ENCODE measurements around the gene HRK. TPM values are rescaled to one million over a fixed set of nuclear protein-coding genes. Genes with fewer than 3 reads are reported as not detected.

The HRK gene
- total and polyA plus RNA-seq, 10 of the 15 experiments (the other 5 are each of a cell fraction or from before 2014, with no cell fraction given), result not detected

GRCh38 chr12:116843085-116843484, 38.2 kb downstream of the HRK start:
- POLR2A ChIA-PET, result no interaction called here
- no peaks in the 10 kb centered on the region for H4K20me1 ChIP-seq (ENCODE audit: control insufficient read depth, insufficient read depth)
- 85% methylated on average over 6 of the region's 6 CpGs for WGBS (ENCODE audit: insufficient coverage, insufficient replicate concordance, low lambda C conversion rate, missing lambda C conversion rate)
- H3K9me3 ChIP-seq (replicated peaks; ENCODE audit: control insufficient read depth, insufficient read depth, low read length), result no peaks in the 10 kb centered on the region
- intact Hi-C loops (cut with micrococcal nuclease; ENCODE audit: unreplicated experiment) (no loop called here), in situ Hi-C loops (cut with MboI) (no loop called here)
- SMC1A ChIA-PET (ENCODE audit: uncharacterized antibody, unreplicated experiment), result no interaction called here
- H3K4me2 ChIP-seq (ENCODE audit: control insufficient read depth, insufficient read depth), result no peak overlapping the region
- no peaks in the 10 kb centered on the region for H3K79me2 ChIP-seq (ENCODE audit: control insufficient read depth, insufficient read depth, low read length)
- no TSS peak for BruUV-seq (replicated peaks)
- H3K27me3 ChIP-seq (replicated peaks in 1 of 2; ENCODE audit: control insufficient read depth in 2 of 2, insufficient read depth in 2 of 2, low read length in 1 of 2), result no peaks in the 10 kb centered on the region
- ATAC-seq (no peak), FAIRE-seq (no peak), DNase-seq (ENCODE audit: low read depth, low spot score) (no peak)
- no peak for TF ChIP-seq ZBTB4 (CRISPR knock-in tag; IDR thresholded peaks at IDR 0.05)
- no peak for TF ChIP-seq ZNF384 (IDR thresholded peaks at IDR 0.05; ENCODE audit: borderline replicate concordance, low read depth, low read length)
- no peak for TF ChIP-seq SP1 (IDR thresholded peaks at IDR 0.05; ENCODE audit: low read depth, low read length)
- TF ChIP-seq STAT1 (conservative IDR thresholded peaks at IDR 0.05), result no peak
- no peak for TF ChIP-seq NFXL1 (IDR thresholded peaks at IDR 0.05; ENCODE audit: borderline replicate concordance)
- no peak for TF ChIP-seq ZNF274 (IDR thresholded peaks at IDR 0.05; ENCODE audit: insufficient read depth, insufficient read length)
- TF ChIP-seq CUX1 (IDR thresholded peaks at IDR 0.05; ENCODE audit: insufficient replicate concordance, low read depth, low read length), result no peak
- no peak for TF ChIP-seq NR2F1 (conservative IDR thresholded peaks at IDR 0.05)
- no peak for TF ChIP-seq SIX5 (IDR thresholded peaks at IDR 0.05; ENCODE audit: low read depth, low read length, severe bottlenecking)
- no peak for TF ChIP-seq CBFB (IDR thresholded peaks at IDR 0.05; ENCODE audit: low read depth)
- no peak for TF ChIP-seq MLLT1 (IDR thresholded peaks at IDR 0.05)
- no peak for TF ChIP-seq FOS (IDR thresholded peaks at IDR 0.05; ENCODE audit: borderline replicate concordance, extremely low read depth, insufficient read length)
- no peak for TF ChIP-seq ZNF217 (IDR thresholded peaks at IDR 0.05)
- no peak for TF ChIP-seq SUPT20H (IDR thresholded peaks at IDR 0.05; ENCODE audit: borderline replicate concordance, control insufficient read depth, low read depth, low read length)
- TF ChIP-seq PKNOX1 (IDR thresholded peaks at IDR 0.05), result no peak
- RAD21 ChIA-PET (ENCODE audit: unreplicated experiment), result no interaction called here
- no peak overlapping the region for H3K4me3 ChIP-seq
- no peak overlapping the region for H3K27ac ChIP-seq (ENCODE audit: control insufficient read depth, insufficient read depth)
- CTCF ChIA-PET, result interaction anchor here (0.6 kb wide), 1 partner anchor 897 kb away, joined by 3 read pairs; no protein-coding TSS in a partner anchor
- H3K4me1 ChIP-seq (ENCODE audit: control insufficient read depth, insufficient read depth, low read length), result no peaks in the 10 kb centered on the region
- peaks cover 0 to 1% of the 10 kb centered on the region in 2 experiments; a peak in 2 of 4 replicates for H3K36me3 ChIP-seq (ENCODE audit: control insufficient read depth in 2 of 2, insufficient read depth in 2 of 2, low read length in 1 of 2)
- no peak overlapping the region for H2AFZ ChIP-seq (ENCODE audit: control insufficient read depth, low read depth, low read length)
- no peak overlapping the region for H3K9ac ChIP-seq (ENCODE audit: control insufficient read depth, insufficient read depth, low read length)

All from GM12878 (cell line).